ENCODE data around the gene MEN1.

MEN1 gene

GRCh38 chr11:64759131-64759721, 51.1 kb downstream of the MEN1 start:
- TF ChIP-seq CTCF (IDR thresholded peaks at IDR 0.05; ENCODE audit: low read length, missing control alignments) = no peak
- no peak overlapping the region for H3K4me3 ChIP-seq (replicated peaks; ENCODE audit: low read depth, low read length)
- no peak for DNase-seq (ENCODE audit: low read depth)

- TF ChIP-seq CTCF (IDR thresholded peaks at IDR 0.05; ENCODE audit: low read length, missing control alignments) = no peak
- no peak for DNase-seq (ENCODE audit: low read depth)
- no peak overlapping the region for H3K4me3 ChIP-seq (replicated peaks; ENCODE audit: low read depth, low read length)
Measured at GRCh38 chr11:64758330-64759079, 51.8 kb downstream of the MEN1 start.

- no peak for TF ChIP-seq CTCF (IDR thresholded peaks at IDR 0.05; ENCODE audit: low read length, missing control alignments)
- H3K4me3 ChIP-seq (replicated peaks; ENCODE audit: low read depth, low read length) = no peak overlapping the region
- no peak for DNase-seq (ENCODE audit: low read depth)
Measured at GRCh38 chr11:64757549-64758329, 52.6 kb downstream of the MEN1 start.

DNA sequence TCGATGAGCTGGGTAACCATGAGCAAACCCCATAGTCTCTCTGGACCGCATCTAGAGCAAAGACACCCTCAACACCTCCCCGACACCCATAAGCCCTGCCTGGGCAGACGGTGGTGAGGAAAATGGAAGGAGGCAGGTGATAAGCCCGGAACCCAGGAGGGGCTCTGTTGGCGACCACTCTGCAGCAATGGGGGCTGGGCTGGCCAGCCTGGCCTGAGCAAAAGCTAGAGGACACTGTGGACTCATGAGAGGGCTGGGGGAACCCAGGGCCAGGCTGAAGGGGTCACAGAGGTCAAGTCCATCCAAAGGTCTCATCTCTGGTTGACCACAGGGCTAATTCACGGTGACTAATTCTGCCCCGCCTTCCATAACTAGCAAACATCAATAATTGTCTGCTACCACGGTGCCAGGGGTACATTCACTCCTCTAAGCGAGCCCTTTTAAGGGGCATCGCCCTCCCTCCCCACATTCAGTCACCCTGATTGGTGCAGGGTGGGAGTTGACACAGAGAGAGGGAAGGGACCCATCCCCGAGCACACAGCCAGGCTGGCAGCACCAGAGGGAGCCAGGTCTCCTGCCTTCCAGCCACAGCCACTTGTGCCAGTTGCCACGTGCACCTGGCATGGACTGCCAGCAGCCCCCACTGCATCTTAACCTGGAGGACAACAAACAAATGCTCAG, 54.5 kb downstream of the MEN1 start:
- no peak for TF ChIP-seq CTCF (IDR thresholded peaks at IDR 0.05; ENCODE audit: low read length, missing control alignments)
- H3K4me3 ChIP-seq (replicated peaks; ENCODE audit: low read depth, low read length) = no peak overlapping the region
- DNase-seq (ENCODE audit: low read depth) = no peak

- no peak for DNase-seq (ENCODE audit: low read depth)
- H3K4me3 ChIP-seq (replicated peaks; ENCODE audit: low read depth, low read length) = no peak overlapping the region
- TF ChIP-seq CTCF (IDR thresholded peaks at IDR 0.05; ENCODE audit: low read length, missing control alignments) = no peak
Measured at GRCh38 chr11:64754919-64755662, 55.3 kb downstream of the MEN1 start.
